Measurements from ENCODE around the gene ADA. TPM values are rescaled to one million over a fixed set of nuclear protein-coding genes. Genes with fewer than 3 reads are reported as not detected.

Gene ADA
- total and polyA plus RNA-seq, 3 donors from 2014 or later = 8.2 to 11.2 (median 10.0) TPM

- Histone ChIP-seq H3K9me3 (no peaks in the 10 kb centered on the region), H3K27ac (peak overlapping the region; percentile 51 to 77), H3K4me1 (peaks cover 23% of the 10 kb centered on the region), H3K4me3 (no peak overlapping the region), H3K36me3 (ENCODE audit: low read depth, missing control alignments) (no peaks in the 10 kb centered on the region), H3K27me3 (no peaks in the 10 kb centered on the region)
- DNase-seq = peak; percentile 76
- intact Hi-C loops (cut with DNase I; ENCODE audit: low total_unique reads) = no loop called here
- 35 to 40% methylated on average over 7 of the region's 7 CpGs for WGBS, 2 donors
- TF ChIP-seq, protein P1, sequence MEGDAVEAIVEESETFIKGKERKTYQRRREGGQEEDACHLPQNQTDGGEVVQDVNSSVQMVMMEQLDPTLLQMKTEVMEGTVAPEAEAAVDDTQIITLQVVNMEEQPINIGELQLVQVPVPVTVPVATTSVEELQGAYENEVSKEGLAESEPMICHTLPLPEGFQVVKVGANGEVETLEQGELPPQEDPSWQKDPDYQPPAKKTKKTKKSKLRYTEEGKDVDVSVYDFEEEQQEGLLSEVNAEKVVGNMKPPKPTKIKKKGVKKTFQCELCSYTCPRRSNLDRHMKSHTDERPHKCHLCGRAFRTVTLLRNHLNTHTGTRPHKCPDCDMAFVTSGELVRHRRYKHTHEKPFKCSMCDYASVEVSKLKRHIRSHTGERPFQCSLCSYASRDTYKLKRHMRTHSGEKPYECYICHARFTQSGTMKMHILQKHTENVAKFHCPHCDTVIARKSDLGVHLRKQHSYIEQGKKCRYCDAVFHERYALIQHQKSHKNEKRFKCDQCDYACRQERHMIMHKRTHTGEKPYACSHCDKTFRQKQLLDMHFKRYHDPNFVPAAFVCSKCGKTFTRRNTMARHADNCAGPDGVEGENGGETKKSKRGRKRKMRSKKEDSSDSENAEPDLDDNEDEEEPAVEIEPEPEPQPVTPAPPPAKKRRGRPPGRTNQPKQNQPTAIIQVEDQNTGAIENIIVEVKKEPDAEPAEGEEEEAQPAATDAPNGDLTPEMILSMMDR (IDR thresholded peaks at IDR 0.05) = no peak
- no peak for TF ChIP-seq POLR2A (IDR thresholded peaks at IDR 0.05)
Observed at GRCh38 chr20:44692932-44693480, 41.5 kb upstream of the ADA start.

DNA sequence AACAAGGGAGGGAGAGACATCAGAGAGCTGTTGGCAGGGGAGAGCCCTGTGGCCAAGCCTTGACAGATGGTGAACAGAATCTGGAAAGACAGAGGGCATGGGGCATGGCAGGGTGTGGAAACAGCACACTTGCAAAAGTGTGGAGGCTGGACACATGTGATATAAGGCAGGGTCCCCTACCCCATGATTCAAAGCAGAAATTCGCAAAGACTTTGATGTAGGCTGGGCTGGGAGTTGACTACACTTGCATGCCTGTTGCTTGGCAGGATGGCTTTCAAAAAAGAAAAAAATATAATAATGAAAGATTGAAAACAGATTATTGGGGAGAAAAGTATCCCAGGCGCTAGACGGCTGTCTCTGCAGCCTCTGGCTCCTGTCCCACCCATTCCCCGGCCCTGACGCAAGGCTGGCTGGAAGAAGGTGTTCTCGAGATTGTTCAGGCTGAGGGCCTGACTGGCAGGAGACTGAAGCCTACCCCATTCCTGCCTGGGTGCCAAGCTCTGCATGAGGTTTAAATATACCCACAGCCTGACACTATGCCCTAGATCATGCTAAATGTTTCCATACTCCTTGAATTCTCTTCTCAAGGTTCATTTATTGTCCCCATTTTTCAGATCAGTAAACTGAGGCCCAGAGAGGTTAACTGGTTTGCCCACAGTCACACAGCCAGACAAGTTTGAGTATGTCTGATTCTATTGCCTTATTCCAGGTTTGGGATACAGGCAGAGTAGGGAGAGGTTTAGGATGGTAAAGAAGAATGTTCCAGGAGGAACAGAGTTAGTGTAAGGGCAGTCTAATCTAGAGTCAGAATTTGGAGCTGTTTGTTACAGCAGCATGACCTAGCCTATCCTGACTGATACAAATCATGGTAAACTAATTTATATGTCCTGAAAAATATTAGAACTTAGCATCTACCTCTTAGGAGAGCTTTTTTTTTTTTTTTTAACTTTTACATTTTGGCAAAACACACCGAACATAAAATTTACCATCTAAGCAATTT lies 40.2 kb upstream of the ADA start:
- DNase-seq = peak; percentile 59
- TF ChIP-seq, protein P1 (IDR thresholded peaks at IDR 0.05) = no peak
- TF ChIP-seq POLR2A (IDR thresholded peaks at IDR 0.05) = no peak
- no peak overlapping the region for H3K4me3 ChIP-seq
- H3K27me3 ChIP-seq = no peaks in the 10 kb centered on the region
- H3K27ac ChIP-seq = peak overlapping the region; percentile 28 to 77
- intact Hi-C loops (cut with DNase I; ENCODE audit: low total_unique reads) = no loop called here
- no peaks in the 10 kb centered on the region for H3K9me3 ChIP-seq
- no peaks in the 10 kb centered on the region for H3K36me3 ChIP-seq (ENCODE audit: low read depth, missing control alignments)
- H3K4me1 ChIP-seq = peaks cover 23% of the 10 kb centered on the region
- 62 to 75% methylated on average over 7 of the region's 7 CpGs for WGBS, 2 donors

DNA sequence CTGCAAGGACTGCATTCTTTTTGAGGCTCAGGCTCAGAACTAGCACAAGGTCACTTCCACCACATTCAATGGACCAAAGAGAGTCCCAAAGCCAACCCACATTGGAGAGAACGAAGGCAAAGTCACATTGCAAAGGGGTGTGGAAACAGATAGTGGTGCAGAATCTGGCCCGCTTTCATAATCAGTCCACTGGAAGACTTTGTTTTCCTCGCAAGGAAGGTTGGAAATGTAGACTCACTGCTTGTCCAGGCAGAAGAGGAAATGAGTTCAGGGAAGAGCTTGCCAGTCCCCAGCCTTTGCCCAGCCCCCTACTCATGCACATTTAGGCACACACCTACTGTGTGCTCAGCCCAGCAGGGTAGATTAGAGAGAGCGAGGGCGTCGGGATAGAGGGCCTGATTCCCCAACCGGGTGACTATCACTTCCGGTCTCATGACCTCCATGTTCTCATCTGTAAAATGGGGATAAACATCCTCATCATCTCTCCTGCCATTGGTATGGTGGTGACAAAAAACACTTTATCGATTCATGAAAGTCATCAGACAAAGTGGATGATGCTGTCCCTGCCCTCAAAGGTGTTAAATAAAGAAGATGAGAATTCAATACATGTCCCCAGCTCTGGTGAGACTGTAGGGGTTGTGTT lies 39.4 kb upstream of the ADA start:
- H3K4me3 ChIP-seq = no peak overlapping the region
- H3K27me3 ChIP-seq = no peaks in the 10 kb centered on the region
- 69 to 71% methylated on average over 9 of the region's 9 CpGs for WGBS, 2 donors
- TF ChIP-seq POLR2A (IDR thresholded peaks at IDR 0.05) = no peak
- TF ChIP-seq, protein P1 (IDR thresholded peaks at IDR 0.05) = no peak
- peak overlapping the region; percentile 28 to 77 for H3K27ac ChIP-seq
- H3K9me3 ChIP-seq = no peaks in the 10 kb centered on the region
- H3K36me3 ChIP-seq (ENCODE audit: low read depth, missing control alignments) = no peaks in the 10 kb centered on the region
- H3K4me1 ChIP-seq = peaks cover 23% of the 10 kb centered on the region
- intact Hi-C loops (cut with DNase I; ENCODE audit: low total_unique reads) = no loop called here
- peak; percentile 52 for DNase-seq

- DNase-seq = no peak
- no peaks in the 10 kb centered on the region for H3K36me3 ChIP-seq (ENCODE audit: low read depth, missing control alignments)
- intact Hi-C loops (cut with DNase I; ENCODE audit: low total_unique reads) = no loop called here
- no peaks in the 10 kb centered on the region for H3K9me3 ChIP-seq
- TF ChIP-seq, protein P1 (IDR thresholded peaks at IDR 0.05) = no peak
- TF ChIP-seq POLR2A (IDR thresholded peaks at IDR 0.05) = no peak
- WGBS, 2 donors = 80 to 91% methylated on average over 2 to 3 of the region's 3 CpGs
- no peak overlapping the region for H3K4me3 ChIP-seq
- peaks cover 30% of the 10 kb centered on the region for H3K4me1 ChIP-seq
- H3K27ac ChIP-seq = peak overlapping the region in 1 of 2 donors; percentile 77
- no peaks in the 10 kb centered on the region for H3K27me3 ChIP-seq
Observed at GRCh38 chr20:44689809-44690208, 38.3 kb upstream of the ADA start.

Measured in testis (tissue), 3 donors.